Testis (tissue), 2 donors: ENCODE measurements around the gene VTCN1.

Experiments used
- CTCF ChIP-seq, 3 experiments: fragments of 450-650 bp in 2 of 3; fragments of 200-600 bp in 1 of 3; sonication (generic) in 1 of 3; IDR thresholded peaks; one replicate each; pipeline ENCODE4 v1.5.1; 2016 to 2019; ENCODE audit warnings: antibody characterized with exemption in 3 of 3, mild to moderate bottlenecking in 2 of 3, moderate library complexity in 1 of 3
- POLR2A ChIP-seq: fragments of 450-650 bp; IDR thresholded peaks from one replicate; pipeline ENCODE4 v1.6.1; 2017; ENCODE audit warnings: antibody characterized with exemption, mild to moderate bottlenecking, moderate library complexity

GRCh38 chr1:117176579-117176978 is 34.1 kb downstream of the VTCN1 start:
- TF ChIP-seq CTCF (IDR thresholded peaks at IDR 0.05), result no peak
- TF ChIP-seq POLR2A, result no peak
